ENCODE results near the gene TRIM37.

DNA sequence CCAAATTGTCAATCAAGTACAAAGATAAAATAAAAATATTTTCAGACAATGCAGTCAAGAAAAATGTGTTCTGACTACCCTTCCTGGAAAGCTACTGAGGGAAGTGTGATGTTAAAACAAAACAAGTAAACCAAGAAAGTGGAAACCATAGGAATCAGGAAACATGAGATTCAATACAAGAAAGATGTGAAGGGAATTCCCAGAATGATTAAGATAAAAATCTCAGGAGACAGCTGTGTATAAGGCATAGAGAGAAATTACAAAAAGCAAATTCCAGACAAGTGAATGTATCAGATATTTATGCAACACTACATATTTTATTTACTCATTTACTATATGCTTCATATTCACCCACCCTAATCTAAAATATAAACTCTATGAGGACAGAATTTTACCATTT is 32.2 kb downstream of the TRIM37 start:
- TF ChIP-seq EZH2 (IDR thresholded peaks at IDR 0.05; ENCODE audit: insufficient read depth, low read length), result no peak
- TF ChIP-seq, protein P1, sequence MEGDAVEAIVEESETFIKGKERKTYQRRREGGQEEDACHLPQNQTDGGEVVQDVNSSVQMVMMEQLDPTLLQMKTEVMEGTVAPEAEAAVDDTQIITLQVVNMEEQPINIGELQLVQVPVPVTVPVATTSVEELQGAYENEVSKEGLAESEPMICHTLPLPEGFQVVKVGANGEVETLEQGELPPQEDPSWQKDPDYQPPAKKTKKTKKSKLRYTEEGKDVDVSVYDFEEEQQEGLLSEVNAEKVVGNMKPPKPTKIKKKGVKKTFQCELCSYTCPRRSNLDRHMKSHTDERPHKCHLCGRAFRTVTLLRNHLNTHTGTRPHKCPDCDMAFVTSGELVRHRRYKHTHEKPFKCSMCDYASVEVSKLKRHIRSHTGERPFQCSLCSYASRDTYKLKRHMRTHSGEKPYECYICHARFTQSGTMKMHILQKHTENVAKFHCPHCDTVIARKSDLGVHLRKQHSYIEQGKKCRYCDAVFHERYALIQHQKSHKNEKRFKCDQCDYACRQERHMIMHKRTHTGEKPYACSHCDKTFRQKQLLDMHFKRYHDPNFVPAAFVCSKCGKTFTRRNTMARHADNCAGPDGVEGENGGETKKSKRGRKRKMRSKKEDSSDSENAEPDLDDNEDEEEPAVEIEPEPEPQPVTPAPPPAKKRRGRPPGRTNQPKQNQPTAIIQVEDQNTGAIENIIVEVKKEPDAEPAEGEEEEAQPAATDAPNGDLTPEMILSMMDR (IDR thresholded peaks at IDR 0.05; ENCODE audit: insufficient read depth, low read depth, low read length), result no peak

Measured in astrocyte (in vitro differentiated cells and primary cell).